Activated CD8-positive, alpha-beta T cell treated with anti-CD3 and anti-CD28 coated beads for 36 hours (primary cell): ENCODE measurements around the gene SPARCL1. TPM values are rescaled to one million over a fixed set of nuclear protein-coding genes. Genes with fewer than 3 reads are reported as not detected.

ENCODE experiments used
- ATAC-seq: fragments of 200-7000 bp; cut with Tn5 transposase; one replicate; pipeline ENCODE4 v1.10.0; 2021; ENCODE audit warnings: mild to moderate bottlenecking, moderate library complexity
- CTCF ChIA-PET: fragments of 350-600 bp; sonication (Branson Sonifier 250); formaldehyde crosslinking; loops from one replicate; lab custom pipeline; 2021; ENCODE audit warnings: antibody characterized with exemption; lab: Charles Lee
- POLR2A ChIA-PET: fragments of 350-600 bp; sonication (Branson Sonifier 250); formaldehyde crosslinking; loops from one replicate; lab custom pipeline; 2021; ENCODE audit warnings: antibody characterized with exemption; lab: Charles Lee
- DNase-seq: peaks from one replicate; pipeline ENCODE4 v3.0.0-alpha.2; 2020
- H3K27ac Mint-ChIP-seq: one replicate; pipeline ENCODE4 v1.8.0; 2021; ENCODE audit warnings: mild to moderate bottlenecking, mixed read lengths
- H3K27me3 Mint-ChIP-seq: one replicate; pipeline ENCODE4 v1.8.0; 2021; ENCODE audit warnings: mixed read lengths
- H3K36me3 Mint-ChIP-seq: one replicate; pipeline ENCODE4 v1.8.0; 2021; ENCODE audit warnings: low read depth, mixed read lengths
- H3K4me1 Mint-ChIP-seq: one replicate; pipeline ENCODE4 v1.8.0; 2021; ENCODE audit warnings: low read depth, mixed read lengths
- H3K4me3 Mint-ChIP-seq: one replicate; pipeline ENCODE4 v1.8.0; 2021; ENCODE audit warnings: mild to moderate bottlenecking, moderate library complexity, mixed read lengths
- H3K9me3 Mint-ChIP-seq: one replicate; pipeline ENCODE4 v1.8.0; 2021; ENCODE audit warnings: mixed read lengths
- intact Hi-C: fragments of 100-400 bp; cut with micrococcal nuclease; formaldehyde crosslinking; loops from one replicate; pipeline ENCODE4 v1.10.0; 2022
- total RNA-seq, 2 experiments: library from RNA; stranded (reverse); gene quantifications; one replicate each; pipeline ENCODE4 v1.2.3, GENCODE V29; 2021
- TF ChIP-seq, protein P1 (sequence below): fragments of 200-600 bp; IDR thresholded peaks from one replicate; pipeline ENCODE4 v1.8.0; 2022; ENCODE audit warnings: antibody characterized with exemption, mild to moderate bottlenecking

SPARCL1 gene
- total RNA-seq, 2 experiments from 2014 or later, result not detected

DNA sequence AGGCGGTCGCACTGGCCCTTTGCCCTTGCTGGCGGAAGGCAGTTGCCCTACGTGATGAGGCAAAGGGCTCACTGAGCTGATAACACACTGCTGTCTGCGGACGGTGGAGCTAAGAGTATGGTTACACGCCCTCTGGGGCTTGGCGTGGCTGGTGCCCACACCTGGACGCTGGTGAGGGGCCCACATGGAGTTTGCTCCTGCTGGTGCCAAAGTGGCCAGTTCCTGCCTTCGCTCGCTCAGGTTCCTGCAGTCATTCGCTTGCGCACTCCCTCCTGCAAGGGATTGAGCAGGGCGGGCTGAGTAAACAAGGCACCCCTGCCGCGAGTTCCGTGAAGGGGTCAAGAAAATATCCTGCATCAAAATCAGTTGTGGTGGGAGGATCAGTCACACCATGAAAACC is 18.4 kb downstream of the SPARCL1 start:
- H3K27me3 Mint-ChIP-seq, result peaks cover 1% of the 10 kb centered on the region
- ATAC-seq (no peak), DNase-seq (no peak)
- ChIA-PET POLR2A (no interaction called here), CTCF (no interaction called here)
- TF ChIP-seq, protein P1, sequence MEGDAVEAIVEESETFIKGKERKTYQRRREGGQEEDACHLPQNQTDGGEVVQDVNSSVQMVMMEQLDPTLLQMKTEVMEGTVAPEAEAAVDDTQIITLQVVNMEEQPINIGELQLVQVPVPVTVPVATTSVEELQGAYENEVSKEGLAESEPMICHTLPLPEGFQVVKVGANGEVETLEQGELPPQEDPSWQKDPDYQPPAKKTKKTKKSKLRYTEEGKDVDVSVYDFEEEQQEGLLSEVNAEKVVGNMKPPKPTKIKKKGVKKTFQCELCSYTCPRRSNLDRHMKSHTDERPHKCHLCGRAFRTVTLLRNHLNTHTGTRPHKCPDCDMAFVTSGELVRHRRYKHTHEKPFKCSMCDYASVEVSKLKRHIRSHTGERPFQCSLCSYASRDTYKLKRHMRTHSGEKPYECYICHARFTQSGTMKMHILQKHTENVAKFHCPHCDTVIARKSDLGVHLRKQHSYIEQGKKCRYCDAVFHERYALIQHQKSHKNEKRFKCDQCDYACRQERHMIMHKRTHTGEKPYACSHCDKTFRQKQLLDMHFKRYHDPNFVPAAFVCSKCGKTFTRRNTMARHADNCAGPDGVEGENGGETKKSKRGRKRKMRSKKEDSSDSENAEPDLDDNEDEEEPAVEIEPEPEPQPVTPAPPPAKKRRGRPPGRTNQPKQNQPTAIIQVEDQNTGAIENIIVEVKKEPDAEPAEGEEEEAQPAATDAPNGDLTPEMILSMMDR, result no peak
- no peak overlapping the region for H3K27ac Mint-ChIP-seq
- no peak overlapping the region for H3K4me3 Mint-ChIP-seq
- H3K4me1 Mint-ChIP-seq, result no peaks in the 10 kb centered on the region
- no peaks in the 10 kb centered on the region for H3K36me3 Mint-ChIP-seq
- no peaks in the 10 kb centered on the region for H3K9me3 Mint-ChIP-seq
- intact Hi-C loops, result no loop called here

DNA sequence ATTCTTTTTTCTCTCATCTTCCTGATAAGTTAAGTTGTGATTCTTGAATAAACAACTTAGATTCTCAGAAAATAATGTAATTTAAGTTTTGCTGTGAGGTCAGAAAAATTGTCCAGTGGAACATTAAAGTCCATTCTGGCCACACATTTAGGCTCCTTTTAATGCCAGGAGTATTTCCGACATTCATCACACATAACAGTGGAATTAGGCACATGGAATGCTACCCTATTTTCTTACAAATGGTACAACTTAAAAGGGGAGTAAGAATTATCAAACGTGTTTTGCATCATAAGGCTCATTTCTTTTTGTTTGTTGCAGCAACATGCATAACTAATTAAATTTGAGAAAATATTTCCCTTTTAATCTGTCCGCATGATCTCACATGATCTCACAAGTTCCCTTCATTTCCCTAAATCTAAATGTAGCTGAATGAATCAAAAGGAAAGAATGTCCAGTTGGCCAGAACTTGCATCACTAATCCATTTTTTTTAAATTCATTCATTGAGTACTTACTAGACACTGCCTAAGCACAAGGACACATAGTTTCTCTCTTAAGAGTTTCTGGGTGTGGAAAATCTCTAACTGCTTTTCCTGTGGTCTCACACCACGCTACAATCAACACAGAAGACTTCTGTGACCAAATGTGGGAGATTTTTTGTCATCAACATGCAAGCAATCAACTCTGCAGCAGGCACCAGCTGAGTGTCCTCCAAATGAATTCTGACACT is 22.0 kb downstream of the SPARCL1 start:
- ATAC-seq, result no peak
- Mint-ChIP-seq H3K4me3 (no peak overlapping the region), H3K9me3 (no peaks in the 10 kb centered on the region), H3K4me1 (no peaks in the 10 kb centered on the region), H3K36me3 (no peaks in the 10 kb centered on the region), H3K27me3 (peaks cover 1% of the 10 kb centered on the region), H3K27ac (no peak overlapping the region)
- POLR2A ChIA-PET, result no interaction called here
- TF ChIP-seq, protein P1, result no peak
- CTCF ChIA-PET, result interaction anchor here (0.6 kb wide), 1 partner anchor 49 kb away, joined by 3 read pairs; no protein-coding TSS in a partner anchor
- intact Hi-C loops, result no loop called here
- DNase-seq, result no peak

DNA sequence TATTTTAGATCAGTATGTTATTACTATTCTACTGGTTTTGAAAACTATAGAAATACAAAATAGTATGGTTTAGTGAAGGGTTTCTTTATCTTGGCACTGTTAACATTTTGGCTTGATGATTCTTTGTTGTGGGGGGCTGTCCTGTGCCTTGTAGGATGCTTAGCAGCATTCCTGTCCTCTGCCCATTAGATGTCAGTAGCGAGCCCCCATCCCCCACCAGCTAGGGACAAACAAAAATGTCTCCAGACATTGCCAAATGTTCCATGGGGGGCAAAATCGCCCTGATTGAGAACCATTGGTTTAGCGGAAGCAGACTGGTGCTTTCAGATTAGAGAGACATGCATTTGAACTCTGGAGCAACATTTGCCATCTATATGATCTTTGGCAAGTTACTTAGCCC is 23.3 kb downstream of the SPARCL1 start:
- intact Hi-C loops, result no loop called here
- TF ChIP-seq, protein P1, result no peak
- Mint-ChIP-seq H3K4me3 (no peak overlapping the region), H3K27ac (no peak overlapping the region), H3K27me3 (no peaks in the 10 kb centered on the region), H3K9me3 (no peaks in the 10 kb centered on the region), H3K36me3 (no peaks in the 10 kb centered on the region), H3K4me1 (no peaks in the 10 kb centered on the region)
- ATAC-seq (no peak), DNase-seq (no peak)
- POLR2A ChIA-PET, result no interaction called here
- CTCF ChIA-PET, result no interaction called here

DNA sequence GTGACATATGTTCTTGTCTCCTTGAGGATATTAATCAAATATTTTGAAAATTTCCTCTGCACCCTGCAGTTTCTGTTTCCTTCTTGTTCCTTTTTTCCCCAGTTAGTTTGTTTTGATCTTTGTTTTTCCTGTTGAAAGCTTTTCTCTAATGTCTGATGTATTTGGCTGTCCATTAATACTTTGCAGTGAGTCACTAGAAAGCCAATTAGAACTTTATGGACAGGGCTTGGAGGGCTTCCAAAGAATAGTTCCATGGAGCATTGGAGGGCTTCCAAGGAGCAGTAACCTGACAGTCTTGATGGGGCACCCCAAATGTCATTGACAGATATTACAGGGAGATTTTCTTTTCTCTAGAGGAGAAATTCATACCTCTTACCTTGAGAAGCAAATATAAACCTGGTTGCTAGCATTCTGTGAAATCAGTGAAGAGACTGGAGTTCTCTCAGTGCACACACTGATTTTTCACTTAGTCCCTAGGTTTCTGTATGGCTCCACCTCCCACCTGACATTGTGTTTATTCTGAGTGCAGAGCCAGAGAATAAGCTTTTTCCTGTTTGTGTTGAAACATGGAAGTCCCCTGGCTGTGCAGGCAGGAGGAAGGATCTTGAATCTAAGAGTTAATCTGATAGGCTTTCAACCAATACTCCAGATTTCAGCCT is 26.5 kb downstream of the SPARCL1 start:
- H3K36me3 Mint-ChIP-seq, result no peaks in the 10 kb centered on the region
- CTCF ChIA-PET, result no interaction called here
- H3K27me3 Mint-ChIP-seq, result no peaks in the 10 kb centered on the region
- DNase-seq (no peak), ATAC-seq (no peak)
- H3K4me1 Mint-ChIP-seq, result peaks cover 8% of the 10 kb centered on the region
- intact Hi-C loops, result no loop called here
- H3K4me3 Mint-ChIP-seq, result no peak overlapping the region
- TF ChIP-seq, protein P1, result no peak
- H3K9me3 Mint-ChIP-seq, result no peaks in the 10 kb centered on the region
- POLR2A ChIA-PET, result no interaction called here
- H3K27ac Mint-ChIP-seq, result no peak overlapping the region

DNA sequence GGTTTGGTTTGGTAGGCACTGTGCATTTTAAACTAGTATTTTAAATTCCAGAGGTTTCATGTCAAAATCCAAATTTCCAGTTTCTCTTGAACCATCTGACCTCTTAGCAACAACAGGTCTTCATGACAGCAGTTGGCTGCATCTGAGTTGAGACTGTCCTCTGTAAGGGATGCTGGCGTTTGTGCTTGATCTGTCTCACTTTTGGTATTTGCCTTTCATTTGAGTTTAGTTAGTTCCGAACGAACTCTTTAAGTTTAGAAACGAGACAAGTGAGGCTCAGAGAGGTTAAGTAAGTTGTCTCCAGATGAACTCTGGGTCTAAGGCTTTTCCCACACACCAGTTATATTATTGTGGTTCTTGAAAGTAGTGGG is 29.1 kb downstream of the SPARCL1 start:
- TF ChIP-seq, protein P1, result no peak
- no peaks in the 10 kb centered on the region for H3K36me3 Mint-ChIP-seq
- peaks cover 8% of the 10 kb centered on the region for H3K4me1 Mint-ChIP-seq
- intact Hi-C loops, result no loop called here
- ChIA-PET CTCF (no interaction called here), POLR2A (no interaction called here)
- no peak overlapping the region for H3K4me3 Mint-ChIP-seq
- DNase-seq (no peak), ATAC-seq (no peak)
- H3K9me3 Mint-ChIP-seq, result no peaks in the 10 kb centered on the region
- no peak overlapping the region for H3K27ac Mint-ChIP-seq
- H3K27me3 Mint-ChIP-seq, result no peaks in the 10 kb centered on the region
